Measurements from ENCODE around the gene FOSB. TPM values are rescaled to one million over a fixed set of nuclear protein-coding genes. Genes with fewer than 3 reads are reported as not detected.
A peak's percentile ranks its signal among the peaks of the same experiment; 100 is the strongest.

The FOSB gene
- total and polyA plus RNA-seq, 7 donors: 1.1 to 28.1 (median 11.0) TPM

- intact Hi-C loops (cut with DNase I): no loop called here
- TF ChIP-seq EP300 (IDR thresholded peaks at IDR 0.05): peak in 2 of 4 donors; percentile 40 to 62
- TF ChIP-seq POLR2A (IDR thresholded peaks at IDR 0.05): no peak
- TF ChIP-seq POLR2AphosphoS5 (IDR thresholded peaks at IDR 0.05): peak; percentile 12 to 84 (median 47)
- no peaks in the 10 kb centered on the region for H3K27me3 ChIP-seq
- H3K4me3 ChIP-seq: peak overlapping the region; percentile 27 to 54 (median 46)
- no peaks in the 10 kb centered on the region for H3K9me3 ChIP-seq
- WGBS, 2 donors: 8 to 13% methylated on average over 47 of the region's 47 CpGs
- peak overlapping the region; percentile 91 to 95 (median 94) for H3K27ac ChIP-seq
- DNase-seq: peak; percentile 97
- peaks cover 0 to 46% (median 40%) of the 10 kb centered on the region in 4 donors for H3K4me1 ChIP-seq
- H3K36me3 ChIP-seq: no peaks in the 10 kb centered on the region
Measured at GRCh38 chr19:45444318-45445041, 23.3 kb upstream of the FOSB start.

DNA sequence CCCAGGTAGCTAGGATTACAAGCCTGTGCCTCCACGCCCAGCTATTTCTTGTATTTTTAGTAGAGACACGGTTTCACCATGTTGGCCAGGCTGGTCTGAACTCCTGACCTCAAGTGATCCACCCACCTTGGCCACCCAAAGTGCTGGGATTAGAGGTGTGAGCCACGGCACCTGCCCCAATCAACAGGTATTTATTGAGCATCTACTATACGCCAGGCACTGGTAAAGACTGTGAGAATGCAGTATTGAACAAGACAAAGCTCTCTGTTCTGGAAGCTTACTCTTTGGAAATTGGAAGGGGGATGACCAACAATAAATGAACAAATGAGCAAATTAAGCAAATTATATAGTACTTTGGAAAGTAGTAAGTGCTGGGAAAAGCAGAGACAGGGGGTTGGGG, 22.7 kb upstream of the FOSB start:
- Histone ChIP-seq H3K4me1 (peaks cover 0 to 49% (median 43%) of the 10 kb centered on the region in 4 donors), H3K4me3 (no peak overlapping the region), H3K27me3 (no peaks in the 10 kb centered on the region), H3K27ac (peak overlapping the region; percentile 91 to 95 (median 94)), H3K36me3 (no peaks in the 10 kb centered on the region), H3K9me3 (no peaks in the 10 kb centered on the region)
- WGBS, 2 donors: 78 to 87% methylated on average over 4 of the region's 4 CpGs
- no peak for DNase-seq
- intact Hi-C loops (cut with DNase I): no loop called here
- no peak for TF ChIP-seq POLR2AphosphoS5 (IDR thresholded peaks at IDR 0.05)
- TF ChIP-seq EP300 (IDR thresholded peaks at IDR 0.05): no peak
- no peak for TF ChIP-seq POLR2A (IDR thresholded peaks at IDR 0.05)
- TF ChIP-seq, protein P1, sequence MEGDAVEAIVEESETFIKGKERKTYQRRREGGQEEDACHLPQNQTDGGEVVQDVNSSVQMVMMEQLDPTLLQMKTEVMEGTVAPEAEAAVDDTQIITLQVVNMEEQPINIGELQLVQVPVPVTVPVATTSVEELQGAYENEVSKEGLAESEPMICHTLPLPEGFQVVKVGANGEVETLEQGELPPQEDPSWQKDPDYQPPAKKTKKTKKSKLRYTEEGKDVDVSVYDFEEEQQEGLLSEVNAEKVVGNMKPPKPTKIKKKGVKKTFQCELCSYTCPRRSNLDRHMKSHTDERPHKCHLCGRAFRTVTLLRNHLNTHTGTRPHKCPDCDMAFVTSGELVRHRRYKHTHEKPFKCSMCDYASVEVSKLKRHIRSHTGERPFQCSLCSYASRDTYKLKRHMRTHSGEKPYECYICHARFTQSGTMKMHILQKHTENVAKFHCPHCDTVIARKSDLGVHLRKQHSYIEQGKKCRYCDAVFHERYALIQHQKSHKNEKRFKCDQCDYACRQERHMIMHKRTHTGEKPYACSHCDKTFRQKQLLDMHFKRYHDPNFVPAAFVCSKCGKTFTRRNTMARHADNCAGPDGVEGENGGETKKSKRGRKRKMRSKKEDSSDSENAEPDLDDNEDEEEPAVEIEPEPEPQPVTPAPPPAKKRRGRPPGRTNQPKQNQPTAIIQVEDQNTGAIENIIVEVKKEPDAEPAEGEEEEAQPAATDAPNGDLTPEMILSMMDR (IDR thresholded peaks at IDR 0.05): no peak

GRCh38 chr19:45446295-45446694, 21.5 kb upstream of the FOSB start:
- Histone ChIP-seq H3K27ac (no peak overlapping the region), H3K4me1 (peaks cover 0 to 45% (median 45%) of the 10 kb centered on the region in 4 donors)

DNA sequence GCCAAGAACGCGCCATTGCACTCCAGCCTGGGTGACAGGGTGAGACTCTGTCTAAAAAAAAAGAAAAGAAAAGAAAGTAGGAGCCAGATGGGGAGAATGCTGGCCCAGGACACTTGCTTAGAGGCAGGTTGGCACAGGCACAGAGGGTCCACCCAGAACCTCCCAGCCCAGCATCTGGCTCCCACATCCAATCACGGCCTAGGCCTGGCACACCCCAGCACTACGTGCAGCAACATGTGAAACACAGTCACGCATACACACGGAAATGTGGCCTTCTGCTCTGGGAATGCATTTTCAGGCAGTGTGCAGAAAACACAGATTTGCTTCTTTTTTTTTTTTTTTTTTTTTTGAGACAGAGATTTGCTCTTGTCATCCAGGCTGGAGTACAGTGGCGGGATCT, 20.9 kb upstream of the FOSB start:
- Histone ChIP-seq H3K4me1 (peaks cover 0 to 50% (median 48%) of the 10 kb centered on the region in 4 donors), H3K36me3 (no peaks in the 10 kb centered on the region), H3K9me3 (no peaks in the 10 kb centered on the region), H3K27me3 (no peaks in the 10 kb centered on the region), H3K27ac (no peak overlapping the region), H3K4me3 (no peak overlapping the region)
- DNase-seq: no peak
- WGBS, 2 donors: 62 to 82% methylated on average over 7 of the region's 7 CpGs
- TF ChIP-seq, protein P1 (IDR thresholded peaks at IDR 0.05): no peak
- no peak for TF ChIP-seq EP300 (IDR thresholded peaks at IDR 0.05)
- no peak for TF ChIP-seq POLR2A (IDR thresholded peaks at IDR 0.05)
- no peak for TF ChIP-seq POLR2AphosphoS5 (IDR thresholded peaks at IDR 0.05)
- intact Hi-C loops (cut with DNase I): no loop called here

More at GRCh38 chr19:45446295-45446694, 21.5 kb upstream of the FOSB start:
- no peak for DNase-seq
- Histone ChIP-seq H3K36me3 (no peaks in the 10 kb centered on the region), H3K4me3 (no peak overlapping the region), H3K27me3 (no peaks in the 10 kb centered on the region), H3K9me3 (no peaks in the 10 kb centered on the region)
- TF ChIP-seq POLR2AphosphoS5 (IDR thresholded peaks at IDR 0.05): no peak
- no peak for TF ChIP-seq POLR2A (IDR thresholded peaks at IDR 0.05)
- no peak for TF ChIP-seq EP300 (IDR thresholded peaks at IDR 0.05)
- TF ChIP-seq, protein P1 (IDR thresholded peaks at IDR 0.05): no peak
- intact Hi-C loops (cut with DNase I): no loop called here
- 82 to 85% methylated on average over 6 of the region's 6 CpGs for WGBS, 2 donors

DNA sequence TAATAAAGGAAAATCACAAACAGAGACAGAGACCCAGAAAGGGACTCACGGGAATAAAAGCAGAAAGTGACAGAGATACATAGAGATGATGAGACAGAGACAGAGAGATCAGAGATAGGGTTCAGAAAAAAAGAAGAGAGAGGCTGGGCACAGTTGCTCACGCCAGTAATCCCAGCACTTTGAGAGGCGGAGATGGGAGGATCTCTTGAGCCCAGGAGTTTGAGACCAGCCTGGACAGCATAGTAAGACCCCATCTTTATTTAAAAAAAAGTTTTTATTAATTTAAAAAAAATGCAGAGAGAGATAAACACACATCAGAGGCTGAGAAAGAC, 19.4 kb upstream of the FOSB start:
- intact Hi-C loops (cut with DNase I): no loop called here
- Histone ChIP-seq H3K4me1 (peaks cover 0 to 42% (median 40%) of the 10 kb centered on the region in 4 donors), H3K36me3 (no peaks in the 10 kb centered on the region), H3K27me3 (no peaks in the 10 kb centered on the region), H3K27ac (peak overlapping the region in 2 of 4 donors; percentile 84 to 87), H3K9me3 (no peaks in the 10 kb centered on the region), H3K4me3 (no peak overlapping the region)
- TF ChIP-seq EP300 (IDR thresholded peaks at IDR 0.05) (no peak), POLR2A (IDR thresholded peaks at IDR 0.05) (no peak), POLR2AphosphoS5 (IDR thresholded peaks at IDR 0.05) (no peak)
- TF ChIP-seq, protein P1 (IDR thresholded peaks at IDR 0.05): no peak
- WGBS, 2 donors: 89 to 93% methylated on average over 3 of the region's 3 CpGs
- no peak for DNase-seq

Data from sigmoid colon (tissue), 7 donors.